T-helper 2 cell treated with Interferon-gamma antibody and Interleukin-4, amounts not matched to agents 5 μg/mL and 100 μg/mL, for 36 hours (primary cell): ENCODE results near the gene ERGIC1.

Experiments used
- DNase-seq: peaks from one replicate; pipeline ENCODE4 v3.0.0; 2021; ENCODE audit warnings: low spot score
- H3K27ac Mint-ChIP-seq: one replicate; pipeline ENCODE4 v1.8.0; 2021; ENCODE audit warnings: mild to moderate bottlenecking, mixed read lengths
- H3K27me3 Mint-ChIP-seq: one replicate; pipeline ENCODE4 v1.8.0; 2021; ENCODE audit warnings: low read depth, mixed read lengths
- H3K36me3 Mint-ChIP-seq: one replicate; pipeline ENCODE4 v1.8.0; 2021; ENCODE audit warnings: low read depth, mixed read lengths
- H3K4me1 Mint-ChIP-seq: one replicate; pipeline ENCODE4 v1.8.0; 2021; ENCODE audit warnings: low read depth, mixed read lengths
- H3K4me3 Mint-ChIP-seq: one replicate; pipeline ENCODE4 v1.8.0; 2022; ENCODE audit warnings: mild to moderate bottlenecking, moderate library complexity, mixed read lengths
- H3K9me3 Mint-ChIP-seq: one replicate; pipeline ENCODE4 v1.8.0; 2021; ENCODE audit warnings: mixed read lengths

The ERGIC1 gene

DNA sequence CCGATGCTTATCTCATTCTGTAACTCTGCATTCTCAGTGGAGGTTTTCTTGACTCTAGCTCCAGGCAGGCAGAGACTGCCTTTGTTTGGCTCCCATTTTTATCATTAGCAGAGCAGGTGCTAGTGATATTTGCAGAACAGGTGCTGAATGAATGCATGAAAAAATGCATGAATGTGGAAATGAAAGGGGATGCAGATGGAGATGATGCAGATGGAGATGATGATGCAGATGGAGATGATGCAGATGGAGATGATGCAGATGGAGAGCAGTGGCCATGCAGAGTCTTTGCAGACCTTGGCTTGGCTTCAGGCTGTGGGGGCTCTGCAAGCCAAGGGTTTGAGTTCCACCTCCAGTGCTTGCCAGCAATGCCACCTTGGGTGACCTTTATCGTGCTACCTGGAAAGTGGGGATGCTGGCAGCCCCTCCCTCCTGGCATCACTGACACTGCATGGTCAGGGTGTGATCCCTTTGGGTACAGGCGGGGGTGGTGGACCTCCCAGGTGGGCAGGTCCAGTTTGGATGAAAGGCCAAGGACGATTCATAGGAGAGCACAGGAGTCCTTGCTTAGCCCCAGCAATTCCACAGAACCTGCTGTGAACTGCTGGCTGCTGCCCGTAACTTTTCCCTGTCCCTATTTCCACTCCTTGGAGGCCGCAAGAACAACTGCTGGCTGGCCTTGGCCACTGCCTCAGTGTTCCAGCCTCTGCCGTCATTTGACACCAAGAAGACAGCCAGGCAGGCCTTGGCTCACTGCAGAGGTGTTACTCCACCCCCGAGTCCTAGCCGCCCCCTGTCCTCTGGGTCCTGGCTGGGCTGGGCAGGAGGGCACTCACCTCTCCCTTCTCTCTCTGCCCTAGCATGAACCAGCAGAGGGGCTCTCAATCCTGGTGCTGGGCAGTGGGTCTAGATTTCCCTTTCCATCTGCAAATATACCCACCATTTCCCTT lies 33.0 kb downstream of the ERGIC1 start:
- Mint-ChIP-seq H3K9me3 (no peaks in the 10 kb centered on the region), H3K27ac (no peak overlapping the region), H3K27me3 (no peaks in the 10 kb centered on the region), H3K36me3 (no peaks in the 10 kb centered on the region), H3K4me3 (no peak overlapping the region), H3K4me1 (peaks cover 12% of the 10 kb centered on the region)
- no peak for DNase-seq

DNA sequence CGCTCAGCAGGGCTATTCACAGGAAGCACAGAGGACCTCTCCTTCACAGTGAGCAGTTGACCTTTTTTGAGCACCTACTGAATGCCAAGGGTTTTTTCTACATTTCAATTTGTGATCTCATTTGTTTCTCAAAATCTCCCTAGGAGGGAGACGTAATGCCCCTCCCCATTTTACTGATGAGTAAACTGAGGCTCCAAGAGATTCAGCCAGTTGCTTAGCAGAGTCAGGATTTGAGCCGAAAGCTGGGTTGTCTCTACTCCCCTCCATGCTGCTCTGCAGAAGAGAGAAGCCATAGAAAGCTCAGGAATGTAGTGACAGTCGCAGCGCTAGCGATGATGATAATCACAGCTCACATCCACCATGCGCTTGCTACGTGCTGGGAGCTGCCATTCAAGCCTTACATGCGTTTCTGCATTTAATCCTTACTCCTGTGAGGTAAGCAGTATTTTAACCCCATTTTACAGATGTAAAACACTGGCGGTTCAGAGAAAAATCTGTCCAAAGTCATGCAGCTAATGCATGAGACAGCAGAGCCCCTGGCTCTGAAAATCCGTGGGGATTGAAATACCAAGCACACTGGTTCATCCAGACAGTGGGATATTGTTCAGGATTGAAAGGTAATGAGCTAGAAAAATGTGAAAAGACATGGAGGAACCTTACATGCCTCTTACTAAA lies 33.8 kb downstream of the ERGIC1 start:
- no peak for DNase-seq
- no peaks in the 10 kb centered on the region for H3K9me3 Mint-ChIP-seq

DNA sequence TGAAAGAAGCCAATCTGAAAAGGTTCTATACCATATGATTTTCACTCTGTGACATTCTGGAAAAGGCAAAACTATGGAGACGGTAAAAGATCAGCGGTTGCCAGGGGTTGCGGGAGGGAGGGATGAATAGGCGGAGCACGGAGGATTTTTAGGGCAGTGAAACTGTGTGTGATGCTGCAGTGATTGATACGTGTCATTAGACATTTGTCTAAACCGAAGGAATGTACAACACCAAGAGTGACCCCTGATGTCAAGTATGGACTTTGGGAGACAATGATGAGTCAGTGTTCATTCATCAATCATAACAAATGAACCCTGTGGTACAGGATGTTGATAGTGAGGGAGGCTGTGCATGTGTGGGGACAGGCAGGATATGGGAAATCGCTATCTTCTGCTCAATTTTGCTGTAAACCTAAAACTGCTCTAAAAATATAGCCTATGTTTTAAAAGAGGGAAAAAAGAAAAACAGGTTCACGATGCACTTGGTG lies 34.4 kb downstream of the ERGIC1 start:
- Mint-ChIP-seq H3K36me3 (no peaks in the 10 kb centered on the region), H3K4me1 (peaks cover 8% of the 10 kb centered on the region), H3K4me3 (no peak overlapping the region), H3K27ac (no peak overlapping the region), H3K9me3 (no peaks in the 10 kb centered on the region), H3K27me3 (no peaks in the 10 kb centered on the region)
- DNase-seq: no peak

More for the DNA sequence above, 33.8 kb downstream of the ERGIC1 start:
- Mint-ChIP-seq H3K27ac (no peak overlapping the region), H3K36me3 (no peaks in the 10 kb centered on the region), H3K4me1 (peaks cover 8% of the 10 kb centered on the region), H3K4me3 (no peak overlapping the region), H3K27me3 (no peaks in the 10 kb centered on the region)

DNA sequence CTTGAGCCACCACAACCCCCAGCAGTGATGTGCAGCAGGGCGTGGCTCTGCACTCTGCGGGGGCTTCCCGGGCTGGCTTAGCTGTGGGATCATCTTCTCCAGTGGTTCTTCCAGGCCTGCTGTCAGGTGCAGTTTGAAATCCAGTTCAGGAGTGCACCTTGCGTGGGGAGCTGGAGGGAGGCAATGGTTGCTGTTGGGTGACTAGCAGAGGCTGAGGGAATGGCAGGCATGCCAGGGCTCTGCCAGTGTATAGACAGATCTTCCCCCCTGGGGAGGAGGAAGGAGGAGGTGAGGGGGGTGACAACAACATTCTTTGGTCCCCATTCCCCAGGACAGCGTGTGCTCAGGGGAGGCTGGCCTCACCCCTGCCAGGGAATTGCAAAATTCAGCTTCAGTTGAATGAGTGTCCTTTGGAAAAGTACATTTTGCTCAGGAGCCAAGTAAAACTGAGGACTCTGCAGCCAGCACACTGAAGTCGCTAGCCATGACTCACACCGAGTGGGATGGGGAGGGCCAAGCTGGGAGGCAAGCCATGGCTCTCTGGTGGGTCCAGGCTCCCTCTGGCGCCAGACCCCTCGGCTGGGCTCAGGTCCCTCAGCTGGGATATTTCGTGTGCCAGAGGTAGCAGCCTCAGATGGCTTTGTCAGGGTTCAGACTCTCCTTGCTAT lies 35.0 kb downstream of the ERGIC1 start:
- H3K9me3 Mint-ChIP-seq: no peaks in the 10 kb centered on the region
- H3K27ac Mint-ChIP-seq: no peak overlapping the region
- H3K36me3 Mint-ChIP-seq: no peaks in the 10 kb centered on the region
- H3K27me3 Mint-ChIP-seq: no peaks in the 10 kb centered on the region
- no peak for DNase-seq
- peaks cover 8% of the 10 kb centered on the region for H3K4me1 Mint-ChIP-seq
- H3K4me3 Mint-ChIP-seq: no peak overlapping the region

DNA sequence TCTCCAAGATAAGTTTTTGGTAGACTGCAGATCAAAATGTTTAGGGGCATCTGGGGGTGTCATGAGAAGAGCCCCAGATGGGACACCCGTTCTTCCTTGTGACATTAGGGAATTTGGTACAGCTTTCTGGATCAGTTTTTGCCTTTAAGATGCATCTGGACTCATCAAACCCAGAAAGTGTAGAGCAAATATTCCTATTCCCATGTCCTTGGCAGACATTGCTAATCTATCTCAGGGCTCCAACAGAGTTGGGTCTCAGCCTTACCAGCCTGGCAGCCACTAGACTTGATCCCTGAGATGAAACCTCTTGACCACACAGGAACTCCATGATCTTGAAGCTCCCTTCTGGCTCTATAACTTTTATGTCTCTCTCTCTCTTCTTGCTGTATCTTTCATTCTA lies 35.6 kb downstream of the ERGIC1 start:
- Mint-ChIP-seq H3K27me3 (no peaks in the 10 kb centered on the region), H3K4me1 (peaks cover 8% of the 10 kb centered on the region), H3K4me3 (no peak overlapping the region), H3K27ac (no peak overlapping the region), H3K9me3 (no peaks in the 10 kb centered on the region), H3K36me3 (no peaks in the 10 kb centered on the region)
- no peak for DNase-seq

DNA sequence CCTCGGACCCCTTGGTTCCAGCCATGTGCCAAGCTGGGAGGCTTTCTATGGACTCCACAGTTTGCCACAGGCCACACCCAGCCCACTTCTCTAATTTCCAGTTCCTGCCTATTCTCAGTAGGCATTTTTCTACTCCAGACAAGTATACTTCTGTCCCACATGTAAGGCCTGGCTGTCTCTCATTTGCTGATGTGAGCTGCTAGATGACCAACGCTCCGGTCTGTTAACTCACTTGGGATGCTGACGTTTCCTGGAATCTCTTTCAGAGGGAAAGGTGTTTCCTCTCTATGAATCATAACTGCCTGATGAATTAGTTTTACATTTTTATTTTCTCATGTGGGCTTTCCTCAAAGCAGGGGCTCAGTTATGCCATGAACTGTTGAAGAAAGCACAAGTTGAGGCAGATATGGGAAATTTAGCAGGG lies 36.3 kb downstream of the ERGIC1 start:
- Mint-ChIP-seq H3K27ac (no peak overlapping the region), H3K36me3 (no peaks in the 10 kb centered on the region), H3K27me3 (no peaks in the 10 kb centered on the region), H3K4me3 (no peak overlapping the region), H3K4me1 (peaks cover 11% of the 10 kb centered on the region), H3K9me3 (no peaks in the 10 kb centered on the region)
- DNase-seq: no peak

DNA sequence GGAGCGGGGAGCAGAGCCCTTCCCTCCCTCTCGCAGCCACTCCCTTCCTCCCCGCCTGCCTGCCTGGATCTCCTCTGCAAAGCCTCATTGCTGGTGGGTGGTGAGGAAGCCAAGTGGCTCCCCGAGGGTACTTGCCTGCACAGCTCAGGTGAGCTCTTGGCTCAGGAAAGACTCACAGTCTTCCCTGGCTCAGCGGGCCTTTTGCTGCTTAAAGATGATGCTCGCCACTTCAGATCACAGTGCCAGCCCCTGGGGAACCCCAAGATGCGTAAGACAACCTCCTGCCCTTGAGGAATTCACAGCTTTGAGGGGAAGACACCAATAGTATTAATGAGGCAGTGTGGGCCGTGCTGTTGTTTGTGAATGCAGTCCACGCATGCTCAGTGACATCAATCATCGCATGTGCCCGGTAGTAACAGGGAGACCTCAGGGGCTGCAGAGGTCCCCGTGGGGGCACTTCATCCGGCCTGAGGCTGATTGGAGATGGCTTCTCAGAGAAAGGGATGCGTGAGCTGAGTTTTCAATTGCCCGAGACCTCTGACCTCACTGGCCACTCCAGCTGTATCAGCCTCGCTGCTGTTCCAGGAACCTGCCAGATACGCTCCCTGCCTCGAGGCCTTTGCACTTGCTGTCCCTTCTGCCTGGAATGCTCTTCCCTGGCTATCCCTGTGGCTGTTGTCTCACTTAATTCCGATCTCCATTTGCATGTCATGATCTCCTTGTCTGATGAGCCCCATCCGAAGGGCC lies 36.8 kb downstream of the ERGIC1 start:
- Mint-ChIP-seq H3K9me3 (no peaks in the 10 kb centered on the region), H3K27me3 (no peaks in the 10 kb centered on the region), H3K4me3 (no peak overlapping the region), H3K27ac (no peak overlapping the region), H3K36me3 (no peaks in the 10 kb centered on the region), H3K4me1 (peaks cover 16% of the 10 kb centered on the region)
- DNase-seq: no peak

DNA sequence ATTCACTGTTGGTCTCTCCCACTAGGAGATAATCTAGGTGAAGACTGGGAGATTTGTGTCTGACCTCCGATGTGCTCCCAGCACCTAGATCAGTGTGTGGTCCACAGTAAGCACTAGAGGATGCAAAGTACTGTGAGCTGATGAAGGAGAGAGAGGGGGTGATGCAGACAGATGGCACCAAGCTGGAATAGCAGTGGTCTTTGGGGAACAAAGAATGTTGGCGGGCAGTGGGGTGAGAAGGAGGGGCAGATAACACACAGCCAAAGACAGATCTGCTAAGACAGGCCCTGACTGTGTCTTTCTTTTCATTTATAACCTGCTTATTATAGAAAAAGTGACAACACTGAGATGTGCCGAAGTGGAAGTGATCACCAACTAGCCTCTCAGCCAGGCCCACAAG lies 37.5 kb downstream of the ERGIC1 start:
- Mint-ChIP-seq H3K27ac (no peak overlapping the region), H3K9me3 (no peaks in the 10 kb centered on the region), H3K4me1 (peaks cover 17% of the 10 kb centered on the region), H3K4me3 (no peak overlapping the region), H3K27me3 (no peaks in the 10 kb centered on the region), H3K36me3 (no peaks in the 10 kb centered on the region)
- no peak for DNase-seq

DNA sequence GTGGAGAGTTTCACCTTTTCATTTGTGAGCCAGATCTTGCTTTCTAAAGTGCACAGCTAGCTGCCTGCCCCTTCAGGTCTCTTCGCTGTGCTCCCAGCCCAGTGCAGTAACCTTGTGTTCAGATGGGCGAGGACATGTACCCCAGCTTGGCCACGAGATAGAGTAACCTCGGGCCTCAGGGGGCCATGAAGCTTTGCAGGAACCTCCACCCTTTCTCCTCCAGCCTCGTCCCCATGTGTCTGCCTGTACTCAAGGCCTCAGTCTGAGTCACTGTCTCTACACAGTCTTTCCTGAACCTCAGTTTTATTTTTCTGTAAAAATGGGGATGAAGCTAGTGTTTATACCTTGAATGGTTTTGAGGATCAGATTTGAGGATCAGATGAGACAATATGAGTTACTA lies 37.9 kb downstream of the ERGIC1 start:
- H3K4me1 Mint-ChIP-seq: peaks cover 17% of the 10 kb centered on the region
- H3K27me3 Mint-ChIP-seq: no peaks in the 10 kb centered on the region
- no peak overlapping the region for H3K4me3 Mint-ChIP-seq
- no peaks in the 10 kb centered on the region for H3K9me3 Mint-ChIP-seq
- no peak for DNase-seq
- H3K36me3 Mint-ChIP-seq: no peaks in the 10 kb centered on the region
- H3K27ac Mint-ChIP-seq: no peak overlapping the region

DNA sequence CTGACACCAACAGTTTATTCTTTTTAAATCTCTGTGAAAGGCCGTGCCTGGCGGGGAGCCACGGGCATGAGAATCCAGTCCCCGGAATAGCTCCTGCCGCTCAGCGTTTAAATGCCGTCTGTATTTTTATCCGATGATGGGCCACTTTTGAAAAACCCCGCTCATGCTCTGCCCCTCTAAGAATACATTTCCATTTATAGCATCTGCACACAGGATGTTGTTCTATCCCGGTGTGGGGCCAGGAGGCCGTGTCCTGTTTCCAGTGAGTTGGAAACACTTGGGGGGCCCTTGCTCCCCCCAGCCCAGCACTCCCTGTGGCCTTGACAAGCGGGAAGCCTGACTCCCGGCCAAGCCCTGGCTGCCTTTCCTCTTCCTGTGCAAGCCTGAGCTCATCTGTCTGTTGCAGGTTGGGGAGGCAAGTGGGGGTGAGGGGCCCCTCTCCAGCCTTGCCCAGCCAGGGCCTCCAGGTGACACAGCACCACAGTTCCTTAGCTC lies 39.0 kb downstream of the ERGIC1 start:
- Mint-ChIP-seq H3K36me3 (no peaks in the 10 kb centered on the region), H3K27ac (no peak overlapping the region), H3K4me3 (no peak overlapping the region), H3K4me1 (peaks cover 17% of the 10 kb centered on the region), H3K9me3 (no peaks in the 10 kb centered on the region), H3K27me3 (no peaks in the 10 kb centered on the region)
- no peak for DNase-seq

DNA sequence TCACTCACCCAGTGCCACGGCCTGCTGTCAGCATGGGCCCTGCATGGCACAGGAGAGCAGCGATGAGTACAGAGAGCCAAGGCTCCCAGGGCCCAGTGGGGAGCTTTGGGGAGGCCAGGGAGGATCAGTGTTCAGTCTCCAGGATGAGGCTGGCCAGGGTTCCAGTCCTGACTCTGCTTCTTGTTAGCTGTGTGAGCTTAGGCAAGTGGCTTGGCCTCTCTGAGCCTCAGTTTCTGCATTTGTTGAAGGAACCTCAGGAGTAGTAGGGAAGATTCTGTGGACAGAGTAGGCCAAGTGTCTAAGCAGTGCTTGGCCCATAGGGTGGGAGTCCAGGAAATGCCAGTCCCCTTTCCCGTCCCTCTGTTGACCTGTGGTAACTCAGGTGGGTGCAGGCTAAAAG lies 39.5 kb downstream of the ERGIC1 start:
- no peak for DNase-seq
- Mint-ChIP-seq H3K36me3 (no peaks in the 10 kb centered on the region), H3K27me3 (no peaks in the 10 kb centered on the region), H3K4me1 (peaks cover 12% of the 10 kb centered on the region), H3K9me3 (no peaks in the 10 kb centered on the region), H3K27ac (no peak overlapping the region), H3K4me3 (no peak overlapping the region)

DNA sequence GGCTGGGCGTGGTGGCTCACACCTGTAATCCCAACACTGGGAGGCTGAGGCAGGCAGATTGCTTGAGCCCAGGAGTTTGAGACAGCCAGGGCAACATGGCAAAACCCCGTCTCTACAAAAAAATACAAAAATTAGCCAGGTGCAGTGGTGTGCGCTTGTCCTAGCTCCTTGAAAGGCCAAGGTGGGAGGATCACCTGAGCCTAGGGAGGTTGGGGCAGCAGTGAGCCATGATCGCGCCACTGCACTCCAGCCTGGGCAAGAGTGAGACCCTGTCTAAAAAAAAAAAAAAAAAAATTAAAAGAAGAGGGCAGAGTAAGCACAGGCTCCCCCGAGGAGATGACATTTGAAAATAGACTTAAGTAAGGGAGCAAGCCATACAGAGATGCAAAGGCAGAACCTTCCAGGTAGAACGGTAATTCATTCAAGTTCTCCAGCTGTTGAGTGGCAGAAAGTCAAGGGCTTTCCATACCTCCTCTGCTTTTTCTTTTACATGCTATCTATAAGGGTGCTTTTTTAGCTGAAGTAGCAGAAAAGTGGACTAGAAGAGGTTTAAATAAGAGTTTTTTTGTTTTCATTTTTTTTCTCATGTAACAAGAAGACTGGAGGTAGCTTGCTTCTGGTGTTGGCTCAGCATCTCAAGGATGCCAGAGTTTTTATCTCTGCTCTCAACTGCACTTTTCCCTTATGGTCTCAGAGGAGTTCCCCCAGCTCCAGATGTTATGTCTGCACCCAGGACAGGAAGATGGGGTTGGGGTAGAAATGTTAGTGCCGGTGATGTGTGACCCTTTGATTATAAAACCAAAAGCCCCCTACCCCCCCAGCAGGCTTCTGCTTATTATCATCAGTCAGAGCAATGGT lies 40.8 kb downstream of the ERGIC1 start:
- DNase-seq: no peak
- Mint-ChIP-seq H3K36me3 (no peaks in the 10 kb centered on the region), H3K4me3 (no peak overlapping the region), H3K4me1 (peaks cover 8% of the 10 kb centered on the region), H3K27ac (no peak overlapping the region), H3K27me3 (no peaks in the 10 kb centered on the region), H3K9me3 (no peaks in the 10 kb centered on the region)
